Measurements from ENCODE around the gene TPR.
A peak's percentile ranks its signal among the peaks of the same experiment; 100 is the strongest.

The TPR gene

DNA sequence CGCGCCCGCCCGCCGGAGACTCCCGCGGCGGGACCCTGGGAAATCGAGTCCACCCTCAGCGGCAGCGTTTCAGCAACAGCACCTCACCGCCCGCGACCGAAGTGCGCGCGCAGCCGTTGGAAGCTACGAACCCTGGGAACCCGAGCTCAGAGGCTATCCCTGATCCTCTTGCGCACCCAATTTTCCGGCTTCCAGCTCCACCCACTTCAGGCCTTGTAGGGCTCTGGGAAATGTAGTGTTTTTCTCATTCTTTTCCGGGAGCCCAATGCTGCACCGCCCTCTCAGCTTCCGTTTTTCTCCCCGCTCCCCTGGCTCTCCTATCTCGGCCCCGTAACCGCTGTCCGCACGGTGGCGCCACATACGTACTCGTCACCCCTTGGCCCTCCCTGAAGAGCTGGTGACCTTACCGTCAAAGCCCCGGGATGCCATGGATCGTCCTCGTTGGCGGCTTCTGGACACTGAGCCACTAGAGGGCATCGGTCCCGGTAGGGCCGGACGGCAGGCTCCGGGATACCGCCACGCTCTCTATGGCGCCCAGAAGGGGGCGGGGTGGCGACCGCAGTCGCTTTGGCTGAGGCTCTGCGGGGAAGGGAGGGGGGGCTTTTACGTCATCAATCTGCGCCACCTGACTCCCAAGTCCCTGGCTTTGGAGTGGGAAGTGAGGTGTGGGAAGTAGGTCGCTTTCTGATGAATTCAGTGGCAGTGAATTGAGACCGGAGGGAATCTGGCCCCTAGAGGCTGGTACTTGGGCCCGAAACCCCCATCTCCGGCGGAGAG is at the start of gene TPR, which contains the start of gene ODR4:
TPR (minus strand) TSS at position 102 of the 777 bp plus-strand sequence. CDS start 225 bp downstream, outside the sequence.
ODR4 (plus strand) TSS at position 687 of the 777 bp plus-strand sequence. CDS start 3,948 bp downstream, outside the sequence.
- Histone ChIP-seq H3K27ac (ENCODE audit: low read depth, low read length) (peak within 1 kb of the TSS; percentile 96), H3K9me3 (ENCODE audit: control insufficient read depth in 5 of 5, low read length in 5 of 5) (peaks cover 0 to 3% (median 0%) of the 10 kb centered on the region in 5 donors), H3K9ac (ENCODE audit: low read length in 5 of 5) (peak within 1 kb of the TSS; percentile 82 to 100 (median 97)), H3K4me1 (ENCODE audit: control insufficient read depth in 5 of 5, insufficient read depth in 5 of 5, low read length in 5 of 5) (peaks cover 15 to 26% (median 20%) of the 10 kb centered on the region in 5 donors), H3K27me3 (ENCODE audit: control insufficient read depth in 5 of 5, insufficient read depth in 4 of 5, low read length in 5 of 5) (peaks cover 0 to 11% (median 0%) of the 10 kb centered on the region in 5 donors), H3K4me3 (ENCODE audit: low read depth in 1 of 5, low read length in 5 of 5) (peak within 1 kb of the TSS; percentile 75 to 100 (median 93)), H3K36me3 (ENCODE audit: control insufficient read depth in 5 of 5, insufficient read depth in 5 of 5, low read length in 5 of 5) (peaks cover 6 to 30% (median 27%) of the 10 kb centered on the region in 5 donors)

DNA sequence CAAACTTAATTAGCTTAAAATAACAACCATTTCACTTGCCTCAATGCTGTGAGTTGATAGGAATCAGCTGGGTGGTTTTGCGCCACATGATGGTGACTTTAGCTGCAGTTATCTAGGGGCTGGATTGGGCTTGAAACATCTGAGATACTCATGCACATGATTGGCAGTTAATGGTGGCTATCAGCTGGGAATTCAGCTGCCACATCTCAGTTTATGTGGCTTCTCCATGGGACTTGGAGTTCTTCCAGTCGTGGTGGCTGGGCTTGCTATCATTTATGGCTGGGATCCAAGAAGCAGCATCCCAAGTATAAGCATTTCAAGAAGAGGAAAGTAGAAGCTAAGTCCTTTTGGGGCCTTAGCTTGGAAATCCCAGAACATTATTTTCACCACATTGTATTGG is 49.5 kb upstream of the TPR start:
- Histone ChIP-seq H3K27ac (ENCODE audit: low read depth, low read length) (no peak overlapping the region), H3K27me3 (ENCODE audit: control insufficient read depth in 5 of 5, insufficient read depth in 4 of 5, low read length in 5 of 5) (no peaks in the 10 kb centered on the region), H3K9ac (ENCODE audit: low read length in 5 of 5) (no peak overlapping the region), H3K36me3 (ENCODE audit: control insufficient read depth in 5 of 5, insufficient read depth in 5 of 5, low read length in 5 of 5) (peaks cover 3 to 15% (median 9%) of the 10 kb centered on the region in 5 donors), H3K4me3 (ENCODE audit: low read depth in 1 of 5, low read length in 5 of 5) (no peak overlapping the region), H3K4me1 (ENCODE audit: control insufficient read depth in 5 of 5, insufficient read depth in 5 of 5, low read length in 5 of 5) (peaks cover 0 to 2% (median 0%) of the 10 kb centered on the region in 5 donors), H3K9me3 (ENCODE audit: control insufficient read depth in 5 of 5, low read length in 5 of 5) (no peaks in the 10 kb centered on the region)

DNA sequence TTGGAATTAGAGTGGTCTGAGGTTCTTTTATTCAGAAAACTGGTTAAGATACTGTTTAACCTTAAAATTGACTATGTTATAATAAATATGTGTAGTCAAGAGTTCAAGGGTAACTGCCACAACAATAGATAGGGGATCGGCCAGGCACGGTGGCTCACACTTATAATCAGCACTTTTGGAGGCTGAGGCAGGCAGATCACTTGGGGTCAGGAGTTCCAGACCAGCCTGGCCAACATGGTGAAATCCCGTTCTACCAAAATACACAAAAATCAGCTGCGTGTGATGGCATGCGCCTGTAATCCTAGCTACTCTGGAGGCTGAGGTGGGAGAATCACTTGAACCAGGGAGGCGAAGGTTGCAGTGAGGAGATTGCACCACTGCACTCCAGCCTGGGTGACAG is 46.4 kb upstream of the TPR start:
- no peak overlapping the region for H3K9ac ChIP-seq (ENCODE audit: low read length in 5 of 5)
- H3K27me3 ChIP-seq (ENCODE audit: control insufficient read depth in 5 of 5, insufficient read depth in 4 of 5, low read length in 5 of 5): no peaks in the 10 kb centered on the region
- H3K36me3 ChIP-seq (ENCODE audit: control insufficient read depth in 5 of 5, insufficient read depth in 5 of 5, low read length in 5 of 5): peaks cover 18 to 24% (median 20%) of the 10 kb centered on the region in 5 donors
- H3K4me1 ChIP-seq (ENCODE audit: control insufficient read depth in 5 of 5, insufficient read depth in 5 of 5, low read length in 5 of 5): peaks cover 0 to 2% (median 0%) of the 10 kb centered on the region in 5 donors
- no peaks in the 10 kb centered on the region for H3K9me3 ChIP-seq (ENCODE audit: control insufficient read depth in 5 of 5, low read length in 5 of 5)
- no peak overlapping the region for H3K4me3 ChIP-seq (ENCODE audit: low read depth in 1 of 5, low read length in 5 of 5)
- H3K27ac ChIP-seq (ENCODE audit: low read depth, low read length): no peak overlapping the region

DNA sequence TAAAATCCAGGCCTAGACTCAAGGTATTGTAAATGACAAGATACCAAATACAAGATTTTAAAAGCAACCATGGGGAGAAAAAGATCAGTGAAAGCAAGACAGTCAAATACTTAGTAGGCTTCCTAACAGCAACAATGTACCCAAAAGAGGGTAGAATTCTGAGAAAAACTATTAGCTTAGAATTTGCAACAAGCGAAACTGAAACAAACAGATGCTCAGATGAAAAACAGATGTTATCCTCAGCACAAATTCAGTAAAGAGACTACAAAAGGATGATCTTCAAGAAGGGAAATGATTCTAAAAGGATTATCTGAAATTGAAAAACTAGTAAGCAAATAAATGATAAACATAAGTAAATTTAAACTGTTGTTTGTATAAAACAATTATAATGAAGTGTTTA is 45.9 kb upstream of the TPR start:
- H3K27ac ChIP-seq (ENCODE audit: low read depth, low read length): no peak overlapping the region
- no peaks in the 10 kb centered on the region for H3K27me3 ChIP-seq (ENCODE audit: control insufficient read depth in 5 of 5, insufficient read depth in 4 of 5, low read length in 5 of 5)
- peaks cover 18 to 24% (median 19%) of the 10 kb centered on the region in 5 donors for H3K36me3 ChIP-seq (ENCODE audit: control insufficient read depth in 5 of 5, insufficient read depth in 5 of 5, low read length in 5 of 5)
- no peaks in the 10 kb centered on the region for H3K9me3 ChIP-seq (ENCODE audit: control insufficient read depth in 5 of 5, low read length in 5 of 5)
- H3K4me3 ChIP-seq (ENCODE audit: low read depth in 1 of 5, low read length in 5 of 5): no peak overlapping the region
- no peak overlapping the region for H3K9ac ChIP-seq (ENCODE audit: low read length in 5 of 5)
- peaks cover 0 to 2% (median 0%) of the 10 kb centered on the region in 5 donors for H3K4me1 ChIP-seq (ENCODE audit: control insufficient read depth in 5 of 5, insufficient read depth in 5 of 5, low read length in 5 of 5)

DNA sequence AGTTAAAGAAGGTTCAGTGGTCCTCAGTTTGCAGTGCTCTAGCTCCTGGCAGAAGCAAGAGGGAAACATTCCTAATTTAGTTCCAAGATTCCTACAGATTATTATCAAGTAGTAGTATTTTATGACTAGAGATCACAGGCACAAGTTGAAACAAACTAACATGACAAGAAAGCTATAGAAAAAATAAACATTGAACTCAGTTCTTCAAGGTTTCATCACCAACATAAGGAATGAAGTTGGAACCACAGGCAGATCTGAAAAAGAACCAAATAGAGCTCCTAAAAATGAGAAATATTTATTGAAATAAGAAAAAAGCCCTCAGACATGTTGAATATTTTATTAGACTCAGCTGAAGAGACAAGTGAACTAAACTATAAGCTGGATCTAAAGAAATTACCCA is 45.3 kb upstream of the TPR start:
- no peaks in the 10 kb centered on the region for H3K9me3 ChIP-seq (ENCODE audit: control insufficient read depth in 5 of 5, low read length in 5 of 5)
- H3K9ac ChIP-seq (ENCODE audit: low read length in 5 of 5): no peak overlapping the region
- no peaks in the 10 kb centered on the region for H3K27me3 ChIP-seq (ENCODE audit: control insufficient read depth in 5 of 5, insufficient read depth in 4 of 5, low read length in 5 of 5)
- peaks cover 0 to 2% (median 0%) of the 10 kb centered on the region in 5 donors for H3K4me1 ChIP-seq (ENCODE audit: control insufficient read depth in 5 of 5, insufficient read depth in 5 of 5, low read length in 5 of 5)
- no peak overlapping the region for H3K27ac ChIP-seq (ENCODE audit: low read depth, low read length)
- no peak overlapping the region for H3K4me3 ChIP-seq (ENCODE audit: low read depth in 1 of 5, low read length in 5 of 5)
- peaks cover 18 to 27% (median 19%) of the 10 kb centered on the region in 5 donors for H3K36me3 ChIP-seq (ENCODE audit: control insufficient read depth in 5 of 5, insufficient read depth in 5 of 5, low read length in 5 of 5)

DNA sequence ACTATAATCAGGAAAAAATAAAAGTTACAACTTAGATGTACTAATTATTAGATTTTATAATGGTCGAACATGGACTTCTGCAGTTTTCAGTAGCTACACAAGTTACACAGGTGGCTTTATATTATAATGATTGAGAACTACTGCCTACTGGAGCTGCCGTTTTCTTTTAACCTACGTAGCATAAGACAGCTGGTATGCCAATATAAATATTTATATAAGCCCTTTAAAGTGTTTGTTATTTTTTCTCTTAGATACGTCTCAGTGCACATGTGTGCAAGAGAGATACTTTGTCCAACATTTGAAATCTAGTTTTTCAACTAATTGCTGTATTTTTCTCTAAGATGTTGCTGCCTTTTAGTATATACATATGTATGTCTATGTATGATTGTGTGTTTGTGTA is 43.5 kb upstream of the TPR start:
- no peak overlapping the region for H3K27ac ChIP-seq (ENCODE audit: low read depth, low read length)
- H3K9me3 ChIP-seq (ENCODE audit: control insufficient read depth in 5 of 5, low read length in 5 of 5): no peaks in the 10 kb centered on the region
- peaks cover 0 to 2% (median 0%) of the 10 kb centered on the region in 5 donors for H3K4me1 ChIP-seq (ENCODE audit: control insufficient read depth in 5 of 5, insufficient read depth in 5 of 5, low read length in 5 of 5)
- no peaks in the 10 kb centered on the region for H3K27me3 ChIP-seq (ENCODE audit: control insufficient read depth in 5 of 5, insufficient read depth in 4 of 5, low read length in 5 of 5)
- no peak overlapping the region for H3K4me3 ChIP-seq (ENCODE audit: low read depth in 1 of 5, low read length in 5 of 5)
- H3K36me3 ChIP-seq (ENCODE audit: control insufficient read depth in 5 of 5, insufficient read depth in 5 of 5, low read length in 5 of 5): peaks cover 18 to 32% (median 21%) of the 10 kb centered on the region in 5 donors
- H3K9ac ChIP-seq (ENCODE audit: low read length in 5 of 5): no peak overlapping the region

DNA sequence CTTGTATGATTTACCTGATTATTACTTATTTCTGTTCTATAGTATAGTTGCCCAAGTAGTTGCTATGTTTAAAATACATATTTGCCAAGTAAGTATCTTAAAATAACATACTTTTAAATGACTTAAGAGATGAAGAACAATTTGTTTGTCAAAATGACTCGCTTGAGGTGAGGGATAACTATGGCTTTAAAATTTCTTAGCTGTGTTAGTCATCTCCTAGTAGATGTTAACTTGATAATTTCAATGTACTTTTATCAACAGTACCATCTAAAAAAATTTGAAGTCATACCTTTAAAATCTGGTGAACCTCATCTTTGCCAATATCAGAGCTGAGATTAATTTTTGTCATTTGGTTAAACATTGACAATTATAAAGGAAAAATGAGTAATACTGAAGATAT is 38.3 kb upstream of the TPR start:
- Histone ChIP-seq H3K4me3 (ENCODE audit: low read depth in 1 of 5, low read length in 5 of 5) (no peak overlapping the region), H3K4me1 (ENCODE audit: control insufficient read depth in 5 of 5, insufficient read depth in 5 of 5, low read length in 5 of 5) (no peaks in the 10 kb centered on the region), H3K27ac (ENCODE audit: low read depth, low read length) (no peak overlapping the region), H3K9ac (ENCODE audit: low read length in 5 of 5) (no peak overlapping the region), H3K27me3 (ENCODE audit: control insufficient read depth in 5 of 5, insufficient read depth in 4 of 5, low read length in 5 of 5) (no peaks in the 10 kb centered on the region), H3K36me3 (ENCODE audit: control insufficient read depth in 5 of 5, insufficient read depth in 5 of 5, low read length in 5 of 5) (peaks cover 16 to 35% (median 19%) of the 10 kb centered on the region in 5 donors), H3K9me3 (ENCODE audit: control insufficient read depth in 5 of 5, low read length in 5 of 5) (no peaks in the 10 kb centered on the region)

DNA sequence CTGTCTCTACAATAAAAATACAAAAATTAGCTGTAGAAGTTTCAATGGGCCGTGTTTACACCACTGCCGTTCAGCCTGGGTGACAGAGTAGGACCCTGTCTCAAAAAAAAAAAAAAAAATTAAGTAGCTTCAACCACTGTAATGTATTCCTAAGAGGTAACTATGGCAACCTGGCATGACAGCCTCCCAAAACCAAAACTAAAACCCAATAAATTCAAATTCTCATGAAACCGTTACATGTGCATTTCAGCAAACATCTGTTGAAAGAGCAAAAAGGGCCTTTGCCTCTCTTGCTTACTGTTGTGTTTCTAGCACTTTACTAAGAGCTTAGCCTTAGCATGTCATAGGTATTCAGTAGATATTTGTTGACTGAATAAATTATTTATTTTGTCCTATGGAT is 34.0 kb upstream of the TPR start:
- Histone ChIP-seq H3K27ac (ENCODE audit: low read depth, low read length) (no peak overlapping the region), H3K36me3 (ENCODE audit: control insufficient read depth in 5 of 5, insufficient read depth in 5 of 5, low read length in 5 of 5) (peaks cover 31 to 61% (median 43%) of the 10 kb centered on the region in 5 donors), H3K27me3 (ENCODE audit: control insufficient read depth in 5 of 5, insufficient read depth in 4 of 5, low read length in 5 of 5) (no peaks in the 10 kb centered on the region), H3K4me3 (ENCODE audit: low read depth in 1 of 5, low read length in 5 of 5) (no peak overlapping the region), H3K9ac (ENCODE audit: low read length in 5 of 5) (no peak overlapping the region), H3K9me3 (ENCODE audit: control insufficient read depth in 5 of 5, low read length in 5 of 5) (no peaks in the 10 kb centered on the region), H3K4me1 (ENCODE audit: control insufficient read depth in 5 of 5, insufficient read depth in 5 of 5, low read length in 5 of 5) (no peaks in the 10 kb centered on the region)

DNA sequence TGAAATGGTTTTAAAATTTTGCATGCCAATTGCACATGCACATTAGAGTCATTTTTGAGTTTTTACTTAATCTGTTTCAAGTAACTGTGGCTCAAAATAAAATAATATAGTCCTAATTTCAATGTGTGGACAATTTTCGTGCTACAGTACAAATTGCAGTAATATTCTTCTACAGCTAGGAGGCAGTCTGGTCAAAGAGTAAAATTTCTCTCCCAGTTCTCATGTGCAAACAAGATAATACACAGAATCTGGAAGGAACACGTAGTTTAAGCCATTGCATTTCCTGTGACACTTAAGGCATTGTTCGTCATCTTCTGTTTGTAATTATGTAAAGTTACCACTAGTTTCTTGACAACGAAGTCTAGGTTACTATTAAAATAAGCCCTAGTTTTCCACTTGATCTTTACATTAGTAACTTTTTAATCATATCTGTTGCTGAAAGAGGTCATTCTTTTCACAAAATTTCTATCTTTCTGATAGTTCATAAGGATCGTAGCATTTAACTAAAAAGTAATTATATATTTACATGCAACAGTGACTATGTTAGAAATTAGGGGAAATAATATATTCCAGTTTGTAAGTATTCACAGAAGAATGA is 29.5 kb upstream of the TPR start:
- Histone ChIP-seq H3K9ac (ENCODE audit: low read length in 5 of 5) (no peak overlapping the region), H3K4me1 (ENCODE audit: control insufficient read depth in 5 of 5, insufficient read depth in 5 of 5, low read length in 5 of 5) (no peaks in the 10 kb centered on the region), H3K36me3 (ENCODE audit: control insufficient read depth in 5 of 5, insufficient read depth in 5 of 5, low read length in 5 of 5) (peaks cover 25 to 63% (median 47%) of the 10 kb centered on the region in 5 donors), H3K4me3 (ENCODE audit: low read depth in 1 of 5, low read length in 5 of 5) (no peak overlapping the region), H3K27ac (ENCODE audit: low read depth, low read length) (no peak overlapping the region), H3K9me3 (ENCODE audit: control insufficient read depth in 5 of 5, low read length in 5 of 5) (no peaks in the 10 kb centered on the region), H3K27me3 (ENCODE audit: control insufficient read depth in 5 of 5, insufficient read depth in 4 of 5, low read length in 5 of 5) (no peaks in the 10 kb centered on the region)

DNA sequence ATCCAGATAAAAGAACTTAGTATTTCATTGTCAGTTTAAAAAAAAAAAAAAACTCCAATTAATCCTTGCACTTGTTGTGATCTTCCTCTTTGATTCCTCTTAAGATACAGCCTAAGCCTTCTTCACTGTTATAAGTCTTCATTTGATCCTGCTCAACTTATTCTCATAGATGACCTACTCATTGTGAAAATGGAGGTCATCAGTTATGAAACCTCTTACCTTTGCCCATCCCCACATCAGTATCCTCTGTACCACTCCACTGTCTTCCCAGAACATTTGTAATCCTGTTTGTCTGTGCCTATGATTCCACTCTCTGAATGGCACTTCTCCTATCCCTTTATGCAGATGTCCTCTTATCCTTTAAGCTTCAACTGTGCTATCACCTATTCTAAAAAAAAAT is 28.6 kb upstream of the TPR start:
- Histone ChIP-seq H3K36me3 (ENCODE audit: control insufficient read depth in 5 of 5, insufficient read depth in 5 of 5, low read length in 5 of 5) (peaks cover 30 to 60% (median 50%) of the 10 kb centered on the region in 5 donors), H3K27ac (ENCODE audit: low read depth, low read length) (no peak overlapping the region)

More for the DNA sequence above, 28.6 kb upstream of the TPR start:
- Histone ChIP-seq H3K4me1 (ENCODE audit: control insufficient read depth in 5 of 5, insufficient read depth in 5 of 5, low read length in 5 of 5) (no peaks in the 10 kb centered on the region), H3K9me3 (ENCODE audit: control insufficient read depth in 5 of 5, low read length in 5 of 5) (no peaks in the 10 kb centered on the region), H3K9ac (ENCODE audit: low read length in 5 of 5) (no peak overlapping the region), H3K4me3 (ENCODE audit: low read depth in 1 of 5, low read length in 5 of 5) (no peak overlapping the region), H3K27me3 (ENCODE audit: control insufficient read depth in 5 of 5, insufficient read depth in 4 of 5, low read length in 5 of 5) (no peaks in the 10 kb centered on the region)

Measured in subcutaneous abdominal adipose tissue (tissue), 5 donors.